Adipocyte (in vitro differentiated cells): ENCODE data around the gene SULT1A1.
"Not testable (repeated sequence)": the region's sequence is repeated elsewhere in the genome, so short reads cannot be mapped to it uniquely, and the experiment has no call there.

ENCODE experiments used
- DNase-seq: peaks from one replicate; pipeline ENCODE4 v3.0.0-alpha.2; 2015; ENCODE audit warnings: low read depth
- H3K27me3 ChIP-seq: replicated peaks from 2 replicates; pipeline ENCODE4 v1.7.0; 2013; ENCODE audit warnings: mild to moderate bottlenecking, low read length, moderate library complexity; ENCODE audit not compliant: control insufficient read depth, insufficient read depth
- H3K36me3 ChIP-seq: 2 replicates; pipeline ENCODE4 v1.7.0; 2013; ENCODE audit warnings: low read length, mild to moderate bottlenecking, moderate library complexity; ENCODE audit not compliant: control insufficient read depth, insufficient read depth, severe bottlenecking
- H3K4me1 ChIP-seq: 2 replicates; pipeline ENCODE4 v1.7.0; 2013; ENCODE audit warnings: mild to moderate bottlenecking, low read length, moderate library complexity; ENCODE audit not compliant: control insufficient read depth, insufficient read depth
- H3K4me3 ChIP-seq: 2 replicates; pipeline ENCODE4 v1.7.0; 2013; ENCODE audit warnings: mild to moderate bottlenecking, low read length, moderate library complexity
- H3K9ac ChIP-seq: 2 replicates; pipeline ENCODE4 v1.7.0; 2013; ENCODE audit warnings: mild to moderate bottlenecking, low read length, moderate library complexity
- H3K9me3 ChIP-seq: 2 replicates; pipeline ENCODE4 v1.7.0; 2013; ENCODE audit warnings: mild to moderate bottlenecking, low read length, moderate library complexity; ENCODE audit not compliant: control insufficient read depth

SULT1A1 gene

GRCh38 chr16:28609631-28610594 lies at the start of gene SULT1A1:
SULT1A1 (minus strand) TSS chr16:28610044; CDS start chr16:28608855, 1,189 bp downstream.
- H3K4me1 ChIP-seq, result peaks cover 5% of the 10 kb centered on the region
- H3K9me3 ChIP-seq, result no peaks in the 10 kb centered on the region
- H3K4me3 ChIP-seq, result no peak within 1 kb of the TSS
- no peak for DNase-seq
- no peak within 1 kb of the TSS for H3K9ac ChIP-seq
- H3K36me3 ChIP-seq, result no peaks in the 10 kb centered on the region
- peaks cover 3% of the 10 kb centered on the region for H3K27me3 ChIP-seq

DNA sequence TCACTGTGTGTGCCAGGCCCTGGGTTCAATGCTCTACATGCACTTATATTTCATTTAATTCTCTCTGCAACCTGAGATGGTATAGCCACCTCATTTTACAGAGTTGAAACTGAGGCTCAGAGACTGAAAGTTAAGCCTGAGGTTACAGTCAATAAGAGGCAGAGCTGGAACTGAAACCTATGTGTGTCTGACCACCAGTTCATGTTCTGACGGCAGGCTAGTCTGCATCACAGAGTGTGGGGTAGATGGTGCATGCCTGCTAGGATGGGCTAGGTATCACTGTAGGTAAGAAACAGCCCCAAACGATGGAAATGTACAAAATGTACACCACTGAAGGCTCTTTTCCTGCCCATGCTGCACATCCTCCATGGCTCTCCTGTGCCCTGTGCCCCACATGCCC lies 30.1 kb upstream of the SULT1A1 start:
- H3K27me3 ChIP-seq, H3K4me1 ChIP-seq, H3K9me3 ChIP-seq, H3K4me3 ChIP-seq, H3K9ac ChIP-seq, DNase-seq, H3K36me3 ChIP-seq: not testable (repeated sequence)

DNA sequence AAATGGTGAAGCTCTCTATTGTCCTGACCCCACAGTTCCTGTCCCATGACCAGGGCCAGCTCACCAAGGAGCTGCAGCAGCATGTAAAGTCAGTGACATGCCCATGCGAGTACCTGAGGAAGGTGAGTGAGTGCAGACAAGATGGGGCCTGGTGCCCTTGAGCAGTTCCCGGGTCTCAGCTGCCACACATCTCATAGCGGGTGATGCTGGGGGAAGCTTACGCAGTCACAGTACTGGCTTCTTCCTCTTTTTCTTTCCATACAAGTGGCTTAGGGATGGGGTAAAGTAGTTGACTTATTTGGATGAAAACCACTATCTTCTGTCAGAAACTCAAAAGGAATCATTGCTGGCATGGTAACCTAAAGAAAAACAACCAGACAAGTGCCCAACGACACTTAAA lies 28.5 kb upstream of the SULT1A1 start:
- not testable (repeated sequence) for H3K4me1 ChIP-seq, DNase-seq, H3K9ac ChIP-seq, H3K27me3 ChIP-seq, H3K36me3 ChIP-seq, H3K9me3 ChIP-seq, H3K4me3 ChIP-seq

DNA sequence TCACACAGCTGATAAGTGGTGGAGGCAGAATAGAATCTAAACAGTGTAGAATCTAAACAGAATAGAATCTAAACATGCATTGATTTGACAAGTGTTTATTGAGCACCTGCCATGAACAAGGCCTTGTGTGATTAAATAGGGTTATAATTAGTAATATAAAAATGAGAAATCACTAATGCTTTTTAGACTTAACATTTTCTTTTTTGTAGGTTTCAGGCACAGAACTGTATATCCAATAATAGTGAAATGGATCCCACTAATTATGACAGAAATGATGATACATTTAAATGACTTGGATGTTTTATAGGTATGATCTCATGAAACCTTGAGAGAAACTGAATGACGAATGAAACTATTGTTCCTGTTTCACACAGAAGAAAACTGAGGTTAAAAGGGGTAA lies 27.9 kb upstream of the SULT1A1 start, which contains the start of gene NPIPB8:
Gene NPIPB8 (plus strand): TSS at position 301 of the 400 bp plus-strand sequence. CDS start 296 bp downstream, outside the sequence.
- not testable (repeated sequence) for DNase-seq, H3K4me1 ChIP-seq, H3K27me3 ChIP-seq, H3K9me3 ChIP-seq, H3K9ac ChIP-seq, H3K36me3 ChIP-seq, H3K4me3 ChIP-seq

DNA sequence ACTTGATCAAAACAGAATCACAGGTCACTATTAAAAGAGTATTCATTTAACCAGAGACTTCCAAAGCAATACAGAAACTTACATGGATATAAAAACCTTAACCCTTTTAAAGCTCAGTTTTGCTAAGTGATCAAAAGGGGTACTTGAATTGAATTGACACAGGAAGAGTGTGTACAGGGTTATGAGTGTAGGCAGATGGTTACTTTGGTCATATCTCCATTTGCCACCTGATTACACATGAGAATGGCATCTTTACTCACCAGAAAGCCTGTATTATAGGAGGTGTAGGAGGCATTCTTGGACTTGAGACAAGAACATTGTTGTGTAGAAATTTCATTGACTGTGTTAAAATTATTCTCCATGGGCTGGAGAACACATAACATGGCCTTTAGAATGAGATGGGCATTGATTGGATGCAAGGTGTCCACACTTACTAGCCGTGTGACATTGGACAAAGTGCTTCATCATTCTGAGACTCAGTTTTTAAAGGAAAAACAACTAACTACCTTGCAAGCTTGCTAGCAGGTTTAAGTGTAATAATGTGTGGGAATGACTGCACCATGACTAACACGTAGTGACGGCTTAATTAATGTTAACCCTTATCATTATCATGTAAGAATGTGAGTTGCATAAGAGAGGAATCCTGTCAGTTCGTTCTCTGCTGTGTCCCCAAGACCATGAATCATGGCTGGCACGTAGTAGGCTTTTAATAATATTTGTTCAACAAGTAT lies 26.4 kb upstream of the SULT1A1 start:
- H3K4me3 ChIP-seq, H3K4me1 ChIP-seq: not testable (repeated sequence)
- DNase-seq, result peak; percentile 36

GRCh38 chr16:28630905-28631304 lies 21.1 kb upstream of the SULT1A1 start:
- not testable (repeated sequence) for H3K36me3 ChIP-seq, H3K4me3 ChIP-seq, H3K27me3 ChIP-seq, H3K9ac ChIP-seq, DNase-seq, H3K9me3 ChIP-seq, H3K4me1 ChIP-seq

More for the DNA sequence above, 26.4 kb upstream of the SULT1A1 start:
- not testable (repeated sequence) for H3K36me3 ChIP-seq, H3K9ac ChIP-seq, H3K27me3 ChIP-seq, H3K9me3 ChIP-seq

- no peak for DNase-seq
- peak overlapping the region; percentile 65 for H3K4me3 ChIP-seq
These were observed 13.4 kb upstream of the SULT1A1 start for GRCh38 chr16:28623172-28623711.

DNA sequence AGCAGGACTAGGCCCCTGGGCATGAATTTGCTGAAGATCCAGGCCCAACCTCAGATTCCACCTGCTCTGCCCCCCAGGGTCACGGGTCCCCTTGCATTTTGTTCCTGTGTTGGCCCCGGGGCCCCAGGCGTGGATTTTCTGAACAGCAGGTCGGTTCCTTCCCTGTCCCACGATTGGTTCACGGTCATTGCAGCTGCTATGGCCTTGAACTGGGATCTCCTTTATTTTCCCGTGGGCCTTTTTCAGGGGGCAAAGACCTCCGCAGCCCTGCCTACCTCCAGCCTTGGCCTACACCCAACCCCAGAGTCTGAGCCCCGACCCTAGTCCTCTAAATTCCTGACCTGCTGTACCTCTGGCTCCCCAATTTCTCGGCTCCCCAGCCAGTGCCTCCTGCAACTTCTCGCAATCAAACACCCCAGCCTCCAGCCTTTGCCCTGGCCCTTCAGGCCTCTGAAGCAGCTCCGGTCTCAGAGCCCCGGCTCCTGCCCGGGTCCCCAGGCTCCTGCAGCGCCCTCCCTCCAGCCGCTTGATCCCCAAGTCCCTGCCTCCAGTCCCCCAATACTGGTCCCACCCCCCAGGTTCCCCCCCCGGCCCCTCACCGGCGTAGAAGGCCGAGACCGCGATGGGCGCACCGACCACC lies 12.8 kb upstream of the SULT1A1 start:
- DNase-seq, H3K4me1 ChIP-seq, H3K27me3 ChIP-seq, H3K9ac ChIP-seq, H3K36me3 ChIP-seq, H3K9me3 ChIP-seq, H3K4me3 ChIP-seq: not testable (repeated sequence)

More at GRCh38 chr16:28623172-28623711, 13.4 kb upstream of the SULT1A1 start:
- Histone ChIP-seq H3K4me1 (no peaks in the 10 kb centered on the region), H3K36me3 (no peaks in the 10 kb centered on the region), H3K9me3 (no peaks in the 10 kb centered on the region), H3K27me3 (peaks cover 4% of the 10 kb centered on the region), H3K9ac (peak overlapping the region; percentile 34)

DNA sequence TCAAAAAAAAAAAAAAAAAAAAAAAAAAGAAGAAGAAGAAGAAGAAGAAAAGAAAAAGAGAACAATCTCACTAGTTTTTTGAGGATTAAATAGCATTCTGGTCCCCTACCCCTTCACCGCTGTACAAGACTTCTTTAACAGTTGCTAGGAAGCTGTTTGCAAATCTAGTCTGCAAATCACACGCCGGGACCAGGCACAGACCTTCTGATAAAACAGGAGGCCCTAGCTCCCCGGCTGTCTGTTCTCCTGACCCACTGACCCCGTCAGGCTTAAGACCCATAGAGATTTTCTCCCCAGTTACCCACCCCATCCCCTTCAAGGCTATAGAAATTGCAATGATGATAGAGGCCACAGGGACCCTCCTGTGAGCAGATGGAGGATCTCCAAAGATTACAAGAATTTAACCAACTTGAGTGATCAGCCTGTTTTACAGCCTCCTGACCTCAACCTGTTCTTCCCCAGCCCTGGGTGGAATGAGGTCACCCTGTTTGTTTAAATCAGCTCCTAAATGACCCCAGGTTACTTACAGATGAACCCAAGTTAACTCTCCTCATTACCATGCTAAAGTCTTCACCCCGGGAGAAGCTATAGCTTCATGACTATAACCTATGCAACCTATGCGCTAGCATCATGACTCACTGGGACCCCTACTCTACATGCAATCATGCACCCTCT lies 11.8 kb upstream of the SULT1A1 start:
- no peaks in the 10 kb centered on the region for H3K9me3 ChIP-seq
- no peak overlapping the region for H3K4me3 ChIP-seq
- no peak for DNase-seq
- H3K4me1 ChIP-seq, result peaks cover 7% of the 10 kb centered on the region
- no peak overlapping the region for H3K9ac ChIP-seq
- peaks cover 4% of the 10 kb centered on the region for H3K27me3 ChIP-seq
- no peaks in the 10 kb centered on the region for H3K36me3 ChIP-seq

DNA sequence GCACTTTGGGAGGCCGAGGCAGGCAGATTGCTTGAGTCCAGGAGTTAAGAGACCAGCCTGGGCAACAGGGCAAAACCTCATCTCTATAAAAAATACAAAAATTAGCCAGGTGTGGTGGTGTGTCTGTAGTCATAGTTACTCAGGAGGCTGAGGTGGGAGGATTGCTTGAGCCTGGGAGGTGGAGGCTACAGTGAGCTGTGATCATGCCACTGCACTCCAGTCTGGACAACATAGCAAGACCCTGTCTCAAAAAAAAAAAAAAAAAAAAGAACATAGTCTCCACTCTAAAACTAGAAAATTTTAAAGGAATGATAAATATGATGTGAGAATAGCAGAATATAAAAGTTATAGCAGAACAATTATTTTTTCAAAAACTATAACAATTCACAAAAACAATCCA lies 10.5 kb upstream of the SULT1A1 start:
- H3K4me3 ChIP-seq, DNase-seq, H3K27me3 ChIP-seq, H3K9ac ChIP-seq, H3K9me3 ChIP-seq, H3K4me1 ChIP-seq, H3K36me3 ChIP-seq: not testable (repeated sequence)
